Liver (tissue), 9 donors: ENCODE data around the gene SHD. TPM values are rescaled to one million over a fixed set of nuclear protein-coding genes. Genes with fewer than 3 reads are reported as not detected.
"Not testable (repeated sequence)": the region's sequence is repeated elsewhere in the genome, so short reads cannot be mapped to it uniquely, and the experiment has no call there.

Experiments
- DNase-seq: peaks from one replicate; pipeline ENCODE4 v3.0.0-alpha.2; 2017; ENCODE audit warnings: low spot score
- H3K27ac ChIP-seq, 2 donors: one replicate each; pipeline ENCODE4 v1.7.0; 2013; ENCODE audit warnings: inconsistent platforms in 2 of 2, low read length in 2 of 2, control low read depth in 1 of 2, low read depth in 1 of 2, mild to moderate bottlenecking in 1 of 2
- H3K27me3 ChIP-seq, 4 donors: one replicate each; pipeline versions ENCODE4 v1.6.1 to v1.7.0; 2013; ENCODE audit warnings: low read length in 3 of 4, inconsistent platforms in 1 of 4, mild to moderate bottlenecking in 1 of 4, moderate library complexity in 1 of 4; ENCODE audit not compliant: control insufficient read depth in 4 of 4, insufficient read depth in 4 of 4
- H3K36me3 ChIP-seq, 4 donors: one replicate each; pipeline versions ENCODE4 v1.6.1 to v1.7.0; 2013; ENCODE audit warnings: low read length in 3 of 4, mild to moderate bottlenecking in 3 of 4, low read depth in 1 of 4, moderate library complexity in 1 of 4; ENCODE audit not compliant: control insufficient read depth in 4 of 4, insufficient read depth in 3 of 4
- H3K4me1 ChIP-seq, 4 donors: one replicate each; pipeline versions ENCODE4 v1.6.1 to v1.7.0; 2013; ENCODE audit warnings: low read length in 3 of 4, mild to moderate bottlenecking in 3 of 4, moderate library complexity in 1 of 4; ENCODE audit not compliant: control insufficient read depth in 4 of 4, insufficient read depth in 4 of 4
- H3K4me3 ChIP-seq, 3 donors: one replicate each; pipeline versions ENCODE4 v1.6.1 to v1.7.0; 2013; ENCODE audit warnings: low read length in 3 of 3, control low read depth in 1 of 3, low read depth in 1 of 3, mild to moderate bottlenecking in 1 of 3
- H3K9ac ChIP-seq, 2 donors: one replicate each; pipeline ENCODE4 v1.7.0; 2013; ENCODE audit warnings: low read length in 2 of 2, mild to moderate bottlenecking in 2 of 2, moderate library complexity in 2 of 2, control low read depth in 1 of 2, low read depth in 1 of 2
- H3K9me3 ChIP-seq, 4 donors: one replicate each; pipeline versions ENCODE4 v1.6.1 to v1.7.0; 2013; ENCODE audit warnings: low read length in 3 of 4; ENCODE audit not compliant: control insufficient read depth in 4 of 4
- CTCF ChIP-seq: fragments of 150-350 bp; IDR thresholded peaks from 2 replicates; pipeline ENCODE4 v1.5.1; 2017; ENCODE audit warnings: improper control_type of control experiment, low read depth, low read length; ENCODE audit not compliant: missing input control
- EGR1 ChIP-seq, 2 donors: IDR thresholded peaks; 2 replicates each; pipeline ENCODE4 v1.6.1; 2016 to 2018; ENCODE audit warnings: antibody characterized with exemption in 2 of 2, low read depth in 2 of 2
- FOXA1 ChIP-seq: IDR thresholded peaks from 2 replicates; pipeline ENCODE4 v1.6.1; 2016; ENCODE audit warnings: antibody characterized with exemption
- HNF4A ChIP-seq, 2 donors: conservative IDR thresholded peaks; 2 replicates each; pipeline ENCODE4 v1.6.1; 2016; ENCODE audit warnings: antibody characterized with exemption in 2 of 2, mild to moderate bottlenecking in 2 of 2
- JUND ChIP-seq, 2 donors: IDR thresholded peaks; 2 replicates each; pipeline ENCODE4 v1.6.1; 2016; ENCODE audit warnings: antibody characterized with exemption in 2 of 2
- MAX ChIP-seq: IDR thresholded peaks from 2 replicates; pipeline ENCODE4 v1.6.1; 2016; ENCODE audit warnings: antibody characterized with exemption
- NR2F2 ChIP-seq: IDR thresholded peaks from 2 replicates; pipeline ENCODE4 v1.6.1; 2016; ENCODE audit warnings: antibody characterized with exemption
- RAD21 ChIP-seq, 2 donors: IDR thresholded peaks; 2 replicates each; pipeline ENCODE4 v1.6.1; 2016; ENCODE audit warnings: antibody characterized with exemption in 2 of 2, mild to moderate bottlenecking in 2 of 2
- RXRA ChIP-seq, 2 donors: IDR thresholded peaks; 2 replicates each; pipeline ENCODE4 v1.6.1; 2017 to 2018; ENCODE audit warnings: antibody characterized with exemption in 2 of 2, mild to moderate bottlenecking in 1 of 2
- TAF1 ChIP-seq: conservative IDR thresholded peaks from 2 replicates; pipeline ENCODE4 v1.6.1; 2016; ENCODE audit warnings: antibody characterized with exemption, mild to moderate bottlenecking
- YY1 ChIP-seq: IDR thresholded peaks from 2 replicates; pipeline ENCODE4 v1.6.1; 2016; ENCODE audit warnings: antibody characterized with exemption, mild to moderate bottlenecking
- WGBS: extraction: QIAGEN DNeasy Blood & Tissue Kit; methylation state at CpG from one replicate; pipeline ENCODE4 v1.1.7; 2013; 5-methylcytosine and 5-hydroxymethylcytosine counted together
- polyA plus RNA-seq, 2 donors: library from polyadenylated mRNA; stranded (reverse) in 1 of 2; unstranded in 1 of 2; fragments of 200-250 nt in 1 of 2; fragments of >200 nt in 1 of 2; fragmentation: Nextera tagmentation in 1 of 2; extraction: Ambion mirVana in 1 of 2; gene quantifications; one replicate each; pipeline versions ENCODE4 v1.2.1 to v1.2.3, GENCODE V29; 2013 to 2015
- total RNA-seq, 2 donors: library from RNA; depleted of rRNA; stranded (reverse); fragments of >200 nt; gene quantifications; one replicate each; pipeline ENCODE4 v1.2.3, GENCODE V29; 2014
- TF ChIP-seq, protein P1 (sequence below): IDR thresholded peaks from 2 replicates; pipeline ENCODE4 v1.6.1; 2016; ENCODE audit warnings: antibody characterized with exemption
- TF ChIP-seq, protein P2 (sequence below): IDR thresholded peaks from 2 replicates; pipeline ENCODE4 v1.6.1; 2016; ENCODE audit warnings: antibody characterized with exemption, mild to moderate bottlenecking
- TF ChIP-seq, protein P3 (sequence below): IDR thresholded peaks from 2 replicates; pipeline ENCODE4 v1.6.1; 2016; ENCODE audit warnings: antibody characterized with exemption
- donor health status: healthy.
- donor health status: healthy.
- donor health status: healthy.
- donor health status: healthy.
- donor health status: healthy.

The SHD gene
- total and polyA plus RNA-seq, 4 donors = 0.09 to 15.7 (median 4.5) TPM

DNA sequence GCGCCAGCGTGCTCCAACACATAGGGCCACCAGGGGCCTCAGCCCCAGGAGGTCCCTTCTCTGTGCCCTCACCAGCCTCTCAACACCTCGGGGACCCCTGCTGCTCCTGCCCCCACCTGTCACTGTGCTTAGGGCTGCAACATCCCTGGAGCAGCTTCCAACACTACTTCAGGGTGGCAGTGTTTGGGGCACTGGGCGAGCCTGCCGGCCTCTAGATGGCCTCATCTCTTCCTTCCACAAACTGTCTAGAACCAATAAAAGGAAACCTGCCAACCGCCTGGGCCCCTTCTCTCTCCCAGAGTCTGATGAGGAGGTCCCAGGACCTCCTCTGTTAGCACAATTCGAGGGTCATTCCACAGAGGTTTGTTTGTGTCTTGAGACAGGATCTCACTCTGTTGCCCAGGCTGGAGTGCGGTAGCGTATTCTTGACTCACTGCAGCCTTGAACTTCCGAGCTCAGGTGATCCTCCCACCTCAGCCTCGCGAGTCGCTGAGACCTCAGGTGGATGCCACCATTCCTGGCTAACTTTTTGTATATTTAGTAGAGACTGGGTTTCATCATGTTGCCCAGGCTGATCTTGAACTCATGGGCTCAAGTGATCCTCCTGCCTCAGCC is 10.1 kb upstream of the SHD start:
- peak in 1 of 2 donors; percentile 14 for TF ChIP-seq RAD21 (IDR thresholded peaks at IDR 0.05)
- no peak for TF ChIP-seq YY1
- TF ChIP-seq, protein P1, sequence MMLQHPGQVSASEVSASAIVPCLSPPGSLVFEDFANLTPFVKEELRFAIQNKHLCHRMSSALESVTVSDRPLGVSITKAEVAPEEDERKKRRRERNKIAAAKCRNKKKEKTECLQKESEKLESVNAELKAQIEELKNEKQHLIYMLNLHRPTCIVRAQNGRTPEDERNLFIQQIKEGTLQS = no peak
- TF ChIP-seq NR2F2 = no peak
- Histone ChIP-seq H3K27ac (peak overlapping the region; percentile 88 to 95), H3K9me3 (no peaks in the 10 kb centered on the region), H3K4me1 (peaks cover 4 to 24% (median 15%) of the 10 kb centered on the region in 4 donors), H3K4me3 (no peak overlapping the region), H3K36me3 (peaks cover 0 to 12% (median 5%) of the 10 kb centered on the region in 4 donors), H3K9ac (peak overlapping the region; percentile 1 to 74), H3K27me3 (no peaks in the 10 kb centered on the region)
- 55% methylated on average over 13 of the region's 13 CpGs for WGBS
- no peak for DNase-seq

GRCh38 chr19:4272894-4273293 is 6.2 kb upstream of the SHD start:
- H3K27ac ChIP-seq = no peak overlapping the region
- H3K36me3 ChIP-seq = peaks cover 0 to 4% (median under 1%) of the 10 kb centered on the region in 4 donors
- no peak overlapping the region for H3K4me3 ChIP-seq
- DNase-seq = no peak
- H3K9ac ChIP-seq = no peak overlapping the region
- H3K9me3 ChIP-seq = no peaks in the 10 kb centered on the region
- TF ChIP-seq RAD21 (IDR thresholded peaks at IDR 0.05) = no peak
- peaks cover 3 to 15% (median 12%) of the 10 kb centered on the region in 4 donors for H3K4me1 ChIP-seq
- no peaks in the 10 kb centered on the region for H3K27me3 ChIP-seq
- 85% methylated on average over 10 of the region's 10 CpGs for WGBS

- WGBS = 35% methylated on average over 6 of the region's 6 CpGs
- H3K27ac ChIP-seq = not testable (repeated sequence)
These were observed 4.8 kb upstream of the SHD start for GRCh38 chr19:4274321-4274686.

DNA sequence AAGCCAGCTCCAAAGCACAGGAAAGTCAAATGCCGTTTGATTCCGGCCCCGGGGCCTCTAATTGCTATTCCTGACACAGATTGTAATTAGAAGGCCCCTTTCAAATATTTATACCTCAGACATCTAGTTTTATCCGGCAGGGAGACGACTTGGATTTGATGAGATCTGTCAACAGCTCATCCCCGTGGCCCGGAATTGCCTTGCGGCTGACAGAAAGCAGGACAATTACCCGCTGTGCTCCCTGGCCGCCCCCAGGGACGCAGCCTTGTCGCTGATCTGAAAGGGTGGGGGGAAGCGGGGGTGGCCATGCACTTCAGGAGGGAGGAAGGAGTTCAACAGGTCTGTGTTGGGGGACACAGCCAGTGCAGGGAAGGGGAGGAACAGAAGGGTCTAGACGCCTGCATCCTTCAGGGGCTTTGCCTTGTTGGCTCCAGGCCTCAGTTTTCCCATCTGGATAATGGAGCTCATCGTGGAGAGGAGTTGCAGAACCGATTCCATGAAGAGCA is 1.8 kb upstream of the SHD start:
- Histone ChIP-seq H3K27ac (no peak overlapping the region), H3K9ac (no peak overlapping the region), H3K4me1 (peaks cover 7 to 14% (median 9%) of the 10 kb centered on the region in 4 donors), H3K36me3 (no peaks in the 10 kb centered on the region), H3K27me3 (no peaks in the 10 kb centered on the region), H3K4me3 (no peak overlapping the region), H3K9me3 (no peaks in the 10 kb centered on the region)
- 63% methylated on average over 16 of the region's 16 CpGs for WGBS
- TF ChIP-seq EGR1 (IDR thresholded peaks at IDR 0.05; ENCODE audit: low read depth in 2 of 2) (no peak), RAD21 (IDR thresholded peaks at IDR 0.05) (no peak), TAF1 (no peak), FOXA1 (no peak), CTCF (no peak), JUND (IDR thresholded peaks at IDR 0.05) (no peak), RXRA (IDR thresholded peaks at IDR 0.05) (no peak), MAX (no peak)
- TF ChIP-seq, protein P2, sequence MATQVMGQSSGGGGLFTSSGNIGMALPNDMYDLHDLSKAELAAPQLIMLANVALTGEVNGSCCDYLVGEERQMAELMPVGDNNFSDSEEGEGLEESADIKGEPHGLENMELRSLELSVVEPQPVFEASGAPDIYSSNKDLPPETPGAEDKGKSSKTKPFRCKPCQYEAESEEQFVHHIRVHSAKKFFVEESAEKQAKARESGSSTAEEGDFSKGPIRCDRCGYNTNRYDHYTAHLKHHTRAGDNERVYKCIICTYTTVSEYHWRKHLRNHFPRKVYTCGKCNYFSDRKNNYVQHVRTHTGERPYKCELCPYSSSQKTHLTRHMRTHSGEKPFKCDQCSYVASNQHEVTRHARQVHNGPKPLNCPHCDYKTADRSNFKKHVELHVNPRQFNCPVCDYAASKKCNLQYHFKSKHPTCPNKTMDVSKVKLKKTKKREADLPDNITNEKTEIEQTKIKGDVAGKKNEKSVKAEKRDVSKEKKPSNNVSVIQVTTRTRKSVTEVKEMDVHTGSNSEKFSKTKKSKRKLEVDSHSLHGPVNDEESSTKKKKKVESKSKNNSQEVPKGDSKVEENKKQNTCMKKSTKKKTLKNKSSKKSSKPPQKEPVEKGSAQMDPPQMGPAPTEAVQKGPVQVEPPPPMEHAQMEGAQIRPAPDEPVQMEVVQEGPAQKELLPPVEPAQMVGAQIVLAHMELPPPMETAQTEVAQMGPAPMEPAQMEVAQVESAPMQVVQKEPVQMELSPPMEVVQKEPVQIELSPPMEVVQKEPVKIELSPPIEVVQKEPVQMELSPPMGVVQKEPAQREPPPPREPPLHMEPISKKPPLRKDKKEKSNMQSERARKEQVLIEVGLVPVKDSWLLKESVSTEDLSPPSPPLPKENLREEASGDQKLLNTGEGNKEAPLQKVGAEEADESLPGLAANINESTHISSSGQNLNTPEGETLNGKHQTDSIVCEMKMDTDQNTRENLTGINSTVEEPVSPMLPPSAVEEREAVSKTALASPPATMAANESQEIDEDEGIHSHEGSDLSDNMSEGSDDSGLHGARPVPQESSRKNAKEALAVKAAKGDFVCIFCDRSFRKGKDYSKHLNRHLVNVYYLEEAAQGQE = no peak
- TF ChIP-seq, protein P3, sequence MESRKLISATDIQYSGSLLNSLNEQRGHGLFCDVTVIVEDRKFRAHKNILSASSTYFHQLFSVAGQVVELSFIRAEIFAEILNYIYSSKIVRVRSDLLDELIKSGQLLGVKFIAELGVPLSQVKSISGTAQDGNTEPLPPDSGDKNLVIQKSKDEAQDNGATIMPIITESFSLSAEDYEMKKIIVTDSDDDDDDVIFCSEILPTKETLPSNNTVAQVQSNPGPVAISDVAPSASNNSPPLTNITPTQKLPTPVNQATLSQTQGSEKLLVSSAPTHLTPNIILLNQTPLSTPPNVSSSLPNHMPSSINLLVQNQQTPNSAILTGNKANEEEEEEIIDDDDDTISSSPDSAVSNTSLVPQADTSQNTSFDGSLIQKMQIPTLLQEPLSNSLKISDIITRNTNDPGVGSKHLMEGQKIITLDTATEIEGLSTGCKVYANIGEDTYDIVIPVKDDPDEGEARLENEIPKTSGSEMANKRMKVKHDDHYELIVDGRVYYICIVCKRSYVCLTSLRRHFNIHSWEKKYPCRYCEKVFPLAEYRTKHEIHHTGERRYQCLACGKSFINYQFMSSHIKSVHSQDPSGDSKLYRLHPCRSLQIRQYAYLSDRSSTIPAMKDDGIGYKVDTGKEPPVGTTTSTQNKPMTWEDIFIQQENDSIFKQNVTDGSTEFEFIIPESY = no peak
- TF ChIP-seq, protein P1 = no peak
- DNase-seq = no peak

More at GRCh38 chr19:4274321-4274686, 4.8 kb upstream of the SHD start:
- not testable (repeated sequence) for H3K9me3 ChIP-seq, H3K9ac ChIP-seq, H3K4me3 ChIP-seq, H3K36me3 ChIP-seq, DNase-seq, H3K4me1 ChIP-seq, H3K27me3 ChIP-seq
- peak; percentile 28 to 37 for TF ChIP-seq RXRA (IDR thresholded peaks at IDR 0.05)
- TF ChIP-seq RAD21 (IDR thresholded peaks at IDR 0.05) = peak in 1 of 2 donors; percentile 10
- TF ChIP-seq HNF4A (conservative IDR thresholded peaks at IDR 0.05) = peak; percentile 27 to 41
